ENCODE measurements around the gene PLEKHA7. TPM values are rescaled to one million over a fixed set of nuclear protein-coding genes. Genes with fewer than 3 reads are reported as not detected.

The PLEKHA7 gene
- total RNA-seq, 2 experiments from 2014 or later, result 0.13 TPM; not detected in 1

DNA sequence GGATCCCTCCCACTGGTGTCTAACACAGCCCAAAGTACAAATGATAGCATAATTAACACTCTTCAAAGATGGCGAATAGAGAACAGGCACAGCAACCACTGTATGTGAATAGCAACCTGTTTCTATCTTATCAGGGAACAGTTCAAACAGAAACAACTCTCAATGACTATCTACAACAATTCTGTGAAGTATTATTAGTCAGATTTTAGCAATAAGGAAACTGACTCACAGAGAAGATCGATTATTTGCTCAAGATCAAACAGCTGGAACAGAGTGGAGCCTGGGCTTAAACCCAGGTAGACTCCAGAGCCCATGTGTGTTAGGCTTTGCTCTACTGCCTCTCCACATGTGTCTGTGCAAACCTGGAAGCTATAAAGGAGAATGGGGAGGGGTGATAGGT, 187.1 kb downstream of the PLEKHA7 start:
- H3K79me2 ChIP-seq (ENCODE audit: insufficient read depth, low read depth, low read length), result no peaks in the 10 kb centered on the region
- H2AFZ ChIP-seq (ENCODE audit: low read length), result no peak overlapping the region
- ChIA-PET CTCF (ENCODE audit: unreplicated experiment) (interaction anchor here (0.6 kb wide), 1 partner anchor 14 kb away, joined by 4 read pairs; no protein-coding TSS in a partner anchor), POLR2A (no interaction called here)
- H3K4me3 ChIP-seq (ENCODE audit: low read depth, low read length, poor library complexity, severe bottlenecking), result no peak overlapping the region
- H3K27ac ChIP-seq (ENCODE audit: low read depth, low read length, poor library complexity, severe bottlenecking), result no peak overlapping the region
- no peaks in the 10 kb centered on the region for H3K9me3 ChIP-seq (ENCODE audit: low read length)
- H3K36me3 ChIP-seq (ENCODE audit: insufficient read depth, low read length), result no peaks in the 10 kb centered on the region
- no peaks in the 10 kb centered on the region for H3K4me1 ChIP-seq (ENCODE audit: insufficient read depth, low read length, poor library complexity, severe bottlenecking)
- no peak overlapping the region for H3K4me2 ChIP-seq (ENCODE audit: low read length)
- no peak for DNase-seq (ENCODE audit: low spot score)
- no peak for TF ChIP-seq EZH2phosphoT487 (IDR thresholded peaks at IDR 0.05; ENCODE audit: borderline replicate concordance, low read depth, low read length)
- TF ChIP-seq, protein P1, sequence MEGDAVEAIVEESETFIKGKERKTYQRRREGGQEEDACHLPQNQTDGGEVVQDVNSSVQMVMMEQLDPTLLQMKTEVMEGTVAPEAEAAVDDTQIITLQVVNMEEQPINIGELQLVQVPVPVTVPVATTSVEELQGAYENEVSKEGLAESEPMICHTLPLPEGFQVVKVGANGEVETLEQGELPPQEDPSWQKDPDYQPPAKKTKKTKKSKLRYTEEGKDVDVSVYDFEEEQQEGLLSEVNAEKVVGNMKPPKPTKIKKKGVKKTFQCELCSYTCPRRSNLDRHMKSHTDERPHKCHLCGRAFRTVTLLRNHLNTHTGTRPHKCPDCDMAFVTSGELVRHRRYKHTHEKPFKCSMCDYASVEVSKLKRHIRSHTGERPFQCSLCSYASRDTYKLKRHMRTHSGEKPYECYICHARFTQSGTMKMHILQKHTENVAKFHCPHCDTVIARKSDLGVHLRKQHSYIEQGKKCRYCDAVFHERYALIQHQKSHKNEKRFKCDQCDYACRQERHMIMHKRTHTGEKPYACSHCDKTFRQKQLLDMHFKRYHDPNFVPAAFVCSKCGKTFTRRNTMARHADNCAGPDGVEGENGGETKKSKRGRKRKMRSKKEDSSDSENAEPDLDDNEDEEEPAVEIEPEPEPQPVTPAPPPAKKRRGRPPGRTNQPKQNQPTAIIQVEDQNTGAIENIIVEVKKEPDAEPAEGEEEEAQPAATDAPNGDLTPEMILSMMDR (conservative IDR thresholded peaks at IDR 0.05; ENCODE audit: low read length), result no peak
- no peaks in the 10 kb centered on the region for H3K9me2 ChIP-seq (ENCODE audit: insufficient read depth, low read length)
- intact Hi-C loops (cut with micrococcal nuclease; ENCODE audit: unreplicated experiment), result no loop called here
- H4K20me1 ChIP-seq (ENCODE audit: insufficient read depth, low read length), result no peaks in the 10 kb centered on the region
- BruUV-seq (replicated peaks), result no TSS peak

DNA sequence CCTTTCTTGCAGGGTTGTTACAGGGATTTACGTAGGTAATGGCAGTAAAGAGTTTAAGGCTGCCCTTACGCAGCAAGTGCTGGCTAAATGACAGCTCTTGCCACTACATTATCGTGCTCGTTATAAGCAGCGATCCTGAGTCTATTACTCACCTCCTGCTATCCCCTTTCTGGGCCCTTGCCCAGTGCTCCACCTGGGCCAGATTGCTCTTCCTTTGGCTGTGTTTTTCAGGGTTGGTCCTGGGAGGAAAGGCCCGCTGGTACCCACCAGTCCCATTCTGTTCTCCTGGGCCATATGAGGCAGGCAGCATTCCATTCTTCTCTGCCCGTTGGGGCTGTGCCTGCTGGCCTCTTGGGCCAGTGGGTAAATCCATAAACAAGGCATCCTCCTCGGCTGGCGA, 188.2 kb downstream of the PLEKHA7 start:
- no peak for TF ChIP-seq EZH2phosphoT487 (IDR thresholded peaks at IDR 0.05; ENCODE audit: borderline replicate concordance, low read depth, low read length)
- TF ChIP-seq, protein P1 (conservative IDR thresholded peaks at IDR 0.05; ENCODE audit: low read length), result no peak
- H4K20me1 ChIP-seq (ENCODE audit: insufficient read depth, low read length), result no peaks in the 10 kb centered on the region
- no peaks in the 10 kb centered on the region for H3K9me2 ChIP-seq (ENCODE audit: insufficient read depth, low read length)
- H2AFZ ChIP-seq (ENCODE audit: low read length), result no peak overlapping the region
- intact Hi-C loops (cut with micrococcal nuclease; ENCODE audit: unreplicated experiment), result no loop called here
- H3K36me3 ChIP-seq (ENCODE audit: insufficient read depth, low read length), result no peaks in the 10 kb centered on the region
- DNase-seq (ENCODE audit: low spot score), result no peak
- BruUV-seq (replicated peaks), result no TSS peak
- H3K4me1 ChIP-seq (ENCODE audit: insufficient read depth, low read length, poor library complexity, severe bottlenecking), result no peaks in the 10 kb centered on the region
- H3K79me2 ChIP-seq (ENCODE audit: insufficient read depth, low read depth, low read length), result no peaks in the 10 kb centered on the region
- ChIA-PET POLR2A (no interaction called here), CTCF (ENCODE audit: unreplicated experiment) (no interaction called here)
- H3K4me3 ChIP-seq (ENCODE audit: low read depth, low read length, poor library complexity, severe bottlenecking), result no peak overlapping the region
- H3K9me3 ChIP-seq (ENCODE audit: low read length), result no peaks in the 10 kb centered on the region
- no peak overlapping the region for H3K4me2 ChIP-seq (ENCODE audit: low read length)
- no peak overlapping the region for H3K27ac ChIP-seq (ENCODE audit: low read depth, low read length, poor library complexity, severe bottlenecking)

DNA sequence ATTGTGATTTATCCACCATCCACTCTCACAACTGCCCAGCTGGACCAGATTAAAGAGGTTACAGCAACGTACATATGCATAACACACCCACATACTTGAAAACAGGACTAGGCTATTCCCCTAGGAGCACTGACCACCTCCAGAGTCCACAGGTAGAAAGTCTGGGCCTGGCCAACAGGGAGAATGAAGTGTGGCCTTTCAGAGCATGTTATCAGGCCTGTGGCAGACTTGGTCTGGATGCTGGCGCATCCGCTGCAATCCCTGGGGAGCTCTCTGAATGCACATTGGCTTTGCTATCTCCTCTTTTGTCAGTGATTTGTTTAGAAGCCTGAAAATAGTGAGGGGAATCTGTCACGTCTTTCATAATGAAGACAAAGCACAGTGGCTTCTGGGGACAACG, 189.1 kb downstream of the PLEKHA7 start:
- ChIA-PET CTCF (ENCODE audit: unreplicated experiment) (no interaction called here), POLR2A (no interaction called here)
- intact Hi-C loops (cut with micrococcal nuclease; ENCODE audit: unreplicated experiment), result no loop called here

More for the DNA sequence above, 189.1 kb downstream of the PLEKHA7 start:
- Histone ChIP-seq H2AFZ (ENCODE audit: low read length) (no peak overlapping the region), H3K9me2 (ENCODE audit: insufficient read depth, low read length) (no peaks in the 10 kb centered on the region), H4K20me1 (ENCODE audit: insufficient read depth, low read length) (no peaks in the 10 kb centered on the region), H3K36me3 (ENCODE audit: insufficient read depth, low read length) (no peaks in the 10 kb centered on the region), H3K27ac (ENCODE audit: low read depth, low read length, poor library complexity, severe bottlenecking) (no peak overlapping the region), H3K79me2 (ENCODE audit: insufficient read depth, low read depth, low read length) (no peaks in the 10 kb centered on the region), H3K9me3 (ENCODE audit: low read length) (no peaks in the 10 kb centered on the region), H3K4me2 (ENCODE audit: low read length) (no peak overlapping the region), H3K4me1 (ENCODE audit: insufficient read depth, low read length, poor library complexity, severe bottlenecking) (no peaks in the 10 kb centered on the region), H3K4me3 (ENCODE audit: low read depth, low read length, poor library complexity, severe bottlenecking) (no peak overlapping the region)
- BruUV-seq (replicated peaks), result no TSS peak
- TF ChIP-seq, protein P1 (conservative IDR thresholded peaks at IDR 0.05; ENCODE audit: low read length), result no peak
- TF ChIP-seq EZH2phosphoT487 (IDR thresholded peaks at IDR 0.05; ENCODE audit: borderline replicate concordance, low read depth, low read length), result no peak
- no peak for DNase-seq (ENCODE audit: low spot score)
